Erythroblast (primary cell): ENCODE results near the gene LORICRIN.
"Not testable (repeated sequence)": the region's sequence is repeated elsewhere in the genome, so short reads cannot be mapped to it uniquely, and the experiment has no call there.

Source experiments
- GATA1 ChIP-seq: IDR thresholded peaks from 2 replicates; pipeline ENCODE4 v1.6.1; 2011; ENCODE audit warnings: low read depth, mild to moderate bottlenecking, control low read depth, low read length, moderate library complexity
- POLR2A ChIP-seq: IDR thresholded peaks from 2 replicates; pipeline ENCODE4 v1.6.1; 2011; ENCODE audit warnings: mild to moderate bottlenecking, low read length

- TF ChIP-seq POLR2A, GATA1: not testable (repeated sequence)
Measured at GRCh38 chr1:153229076-153229829, 30.2 kb upstream of the LORICRIN start.
